Measurements from ENCODE around the gene ELOB. TPM values are rescaled to one million over a fixed set of nuclear protein-coding genes. Genes with fewer than 3 reads are reported as not detected.

Gene ELOB
- total RNA-seq, 1 experiment from 2014 or later: 175 TPM

DNA sequence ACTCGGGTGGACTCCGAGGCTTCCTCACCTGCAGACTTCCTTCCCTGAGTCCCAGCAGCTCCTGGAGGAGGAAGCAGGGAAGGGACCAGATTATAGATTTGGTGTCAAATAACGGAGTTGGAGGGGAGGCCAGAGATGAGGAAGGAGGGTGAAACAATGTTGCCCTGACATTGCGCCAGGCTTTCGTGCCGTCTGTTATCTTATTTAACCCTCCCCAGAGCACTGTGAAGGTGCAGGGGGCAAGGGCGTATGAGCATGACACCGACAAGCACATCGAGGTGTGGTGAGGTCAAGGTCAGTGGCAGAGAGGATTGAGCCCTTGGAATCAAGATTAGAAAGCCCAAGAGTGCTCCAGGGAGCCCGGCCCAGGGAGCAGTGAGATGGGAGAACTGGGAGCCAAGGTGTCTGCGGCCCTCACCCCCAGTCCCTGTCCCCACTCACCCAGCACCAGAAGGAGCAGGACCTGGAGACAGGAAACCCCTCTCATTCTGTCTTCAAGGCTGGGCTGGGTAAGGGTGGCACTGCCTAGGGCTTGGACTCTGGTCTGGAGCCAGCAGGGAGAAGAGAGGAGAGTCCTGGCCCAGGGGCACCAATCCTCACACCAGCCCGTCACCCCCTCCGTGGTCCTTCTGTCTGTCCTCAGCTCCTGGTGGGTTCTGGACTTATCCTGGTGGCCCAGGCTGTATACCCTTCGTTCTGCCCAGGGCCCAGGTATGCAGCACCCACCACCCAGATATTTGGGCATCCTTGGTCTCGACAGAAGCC is 9.2 kb upstream of the ELOB start:
- Histone ChIP-seq H3K36me3 (ENCODE audit: control insufficient read depth, insufficient read depth, low read length) (no peaks in the 10 kb centered on the region), H3K4me3 (ENCODE audit: low read depth, low read length) (no peak overlapping the region), H3K27me3 (replicated peaks; ENCODE audit: control insufficient read depth, insufficient read depth, low read length) (no peaks in the 10 kb centered on the region), H3K4me1 (no peaks in the 10 kb centered on the region), H3K9me3 (no peaks in the 10 kb centered on the region)
- ChIA-PET POLR2A (no interaction called here), CTCF (no interaction called here)
- intact Hi-C loops (cut with micrococcal nuclease; ENCODE audit: unreplicated experiment): no loop called here
- H3K4me3 Mint-ChIP-seq (ENCODE audit: unreplicated experiment): no peak overlapping the region
- BruUV-seq (replicated peaks): no TSS peak
- no peaks in the 10 kb centered on the region for H3K36me3 Mint-ChIP-seq (ENCODE audit: insufficient read depth, unreplicated experiment)
- TF ChIP-seq, protein P1, sequence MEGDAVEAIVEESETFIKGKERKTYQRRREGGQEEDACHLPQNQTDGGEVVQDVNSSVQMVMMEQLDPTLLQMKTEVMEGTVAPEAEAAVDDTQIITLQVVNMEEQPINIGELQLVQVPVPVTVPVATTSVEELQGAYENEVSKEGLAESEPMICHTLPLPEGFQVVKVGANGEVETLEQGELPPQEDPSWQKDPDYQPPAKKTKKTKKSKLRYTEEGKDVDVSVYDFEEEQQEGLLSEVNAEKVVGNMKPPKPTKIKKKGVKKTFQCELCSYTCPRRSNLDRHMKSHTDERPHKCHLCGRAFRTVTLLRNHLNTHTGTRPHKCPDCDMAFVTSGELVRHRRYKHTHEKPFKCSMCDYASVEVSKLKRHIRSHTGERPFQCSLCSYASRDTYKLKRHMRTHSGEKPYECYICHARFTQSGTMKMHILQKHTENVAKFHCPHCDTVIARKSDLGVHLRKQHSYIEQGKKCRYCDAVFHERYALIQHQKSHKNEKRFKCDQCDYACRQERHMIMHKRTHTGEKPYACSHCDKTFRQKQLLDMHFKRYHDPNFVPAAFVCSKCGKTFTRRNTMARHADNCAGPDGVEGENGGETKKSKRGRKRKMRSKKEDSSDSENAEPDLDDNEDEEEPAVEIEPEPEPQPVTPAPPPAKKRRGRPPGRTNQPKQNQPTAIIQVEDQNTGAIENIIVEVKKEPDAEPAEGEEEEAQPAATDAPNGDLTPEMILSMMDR (IDR thresholded peaks at IDR 0.05; ENCODE audit: insufficient read depth in 1 of 2, low read depth in 1 of 2, low read length in 1 of 2, severe bottlenecking in 1 of 2, unreplicated experiment in 1 of 2): no peak
- DNase-seq: no peak
- H3K27me3 Mint-ChIP-seq (ENCODE audit: insufficient read depth, unreplicated experiment): no peaks in the 10 kb centered on the region
- H3K9me3 Mint-ChIP-seq (ENCODE audit: unreplicated experiment): no peaks in the 10 kb centered on the region
- no peak overlapping the region for H3K27ac Mint-ChIP-seq (ENCODE audit: unreplicated experiment)
- peaks cover 6% of the 10 kb centered on the region for H3K4me1 Mint-ChIP-seq (ENCODE audit: low read depth, unreplicated experiment)

DNA sequence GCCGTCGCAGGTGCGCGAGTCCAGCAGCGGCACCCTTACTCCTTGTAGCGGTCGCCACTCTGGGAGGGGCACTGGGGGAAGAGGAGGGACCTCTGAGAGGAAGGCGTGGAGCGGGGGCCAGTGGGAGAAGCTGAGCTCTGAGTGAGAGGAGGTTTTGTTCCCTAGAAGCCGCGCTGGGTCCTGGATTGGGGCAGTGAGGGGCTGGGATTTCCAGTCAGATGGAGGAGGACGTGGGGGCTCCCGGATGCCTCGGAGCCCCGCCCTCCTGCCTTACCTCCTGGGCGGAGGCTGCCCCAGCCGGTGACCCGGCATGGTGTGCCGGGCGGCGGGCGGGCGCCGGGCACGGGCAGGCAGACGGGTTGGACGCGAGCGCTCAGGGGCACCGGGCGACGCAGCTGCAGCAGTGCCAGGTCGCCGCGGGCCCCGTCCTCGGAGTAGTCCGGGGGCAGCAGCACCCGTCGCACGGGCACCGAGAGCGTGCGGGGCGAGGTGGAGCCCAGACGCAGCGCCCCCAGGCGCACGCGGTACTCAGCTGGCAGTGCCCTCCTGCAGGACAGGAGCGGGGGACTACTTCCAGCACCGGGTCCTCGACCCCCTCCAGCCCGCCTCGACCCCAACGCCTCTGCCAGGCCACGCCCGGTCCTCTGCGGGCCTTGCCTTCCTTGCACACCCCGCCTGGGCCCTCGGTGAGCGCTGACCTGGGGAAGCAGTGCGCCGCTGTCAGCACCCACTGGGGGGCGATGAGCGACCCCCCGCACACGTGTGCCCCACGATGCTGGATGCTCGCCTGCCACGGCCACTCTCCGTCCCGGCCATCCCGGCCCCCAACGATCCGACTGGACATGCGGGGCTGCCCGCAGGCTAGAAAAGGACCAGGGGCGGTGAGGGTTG is 8.3 kb upstream of the ELOB start:
- ChIA-PET CTCF (interaction anchor here (0.7 to 1.0 kb wide), 2 partner anchors 44 kb away, joined by 3 to 5 read pairs; partner anchors contain the start of gene ZG16B), POLR2A (no interaction called here)
- H3K4me1 ChIP-seq: no peaks in the 10 kb centered on the region
- H3K4me3 ChIP-seq (ENCODE audit: low read depth, low read length): no peak overlapping the region
- no peaks in the 10 kb centered on the region for H3K9me3 ChIP-seq
- H3K9me3 Mint-ChIP-seq (ENCODE audit: unreplicated experiment): no peaks in the 10 kb centered on the region
- BruUV-seq (replicated peaks): no TSS peak
- H3K27me3 ChIP-seq (replicated peaks; ENCODE audit: control insufficient read depth, insufficient read depth, low read length): no peaks in the 10 kb centered on the region
- H3K27me3 Mint-ChIP-seq (ENCODE audit: insufficient read depth, unreplicated experiment): no peaks in the 10 kb centered on the region
- H3K4me3 Mint-ChIP-seq (ENCODE audit: unreplicated experiment): no peak overlapping the region
- H3K27ac Mint-ChIP-seq (ENCODE audit: unreplicated experiment): no peak overlapping the region
- DNase-seq: no peak
- H3K36me3 Mint-ChIP-seq (ENCODE audit: insufficient read depth, unreplicated experiment): no peaks in the 10 kb centered on the region
- peaks cover 6% of the 10 kb centered on the region for H3K4me1 Mint-ChIP-seq (ENCODE audit: low read depth, unreplicated experiment)
- intact Hi-C loops (cut with micrococcal nuclease; ENCODE audit: unreplicated experiment): no loop called here
- TF ChIP-seq, protein P1 (IDR thresholded peaks at IDR 0.05; ENCODE audit: insufficient read depth in 1 of 2, low read depth in 1 of 2, low read length in 1 of 2, severe bottlenecking in 1 of 2, unreplicated experiment in 1 of 2): peak in 1 of 2 experiments; percentile 23
- H3K36me3 ChIP-seq (ENCODE audit: control insufficient read depth, insufficient read depth, low read length): no peaks in the 10 kb centered on the region

- TF ChIP-seq, protein P1 (IDR thresholded peaks at IDR 0.05; ENCODE audit: insufficient read depth in 1 of 2, low read depth in 1 of 2, low read length in 1 of 2, severe bottlenecking in 1 of 2, unreplicated experiment in 1 of 2): no peak
- Mint-ChIP-seq H3K27me3 (ENCODE audit: insufficient read depth, unreplicated experiment) (no peaks in the 10 kb centered on the region), H3K9me3 (ENCODE audit: unreplicated experiment) (no peaks in the 10 kb centered on the region), H3K4me1 (ENCODE audit: low read depth, unreplicated experiment) (peaks cover 6% of the 10 kb centered on the region), H3K27ac (ENCODE audit: unreplicated experiment) (no peak overlapping the region), H3K36me3 (ENCODE audit: insufficient read depth, unreplicated experiment) (no peaks in the 10 kb centered on the region), H3K4me3 (ENCODE audit: unreplicated experiment) (no peak overlapping the region)
- POLR2A ChIA-PET: no interaction called here
- CTCF ChIA-PET: interaction anchor here (0.6 to 1.0 kb wide), 3 partner anchors 37 to 45 kb away, joined by 3 to 5 read pairs (median 4); partner anchors contain the start of gene ZG16B
- H3K36me3 ChIP-seq (ENCODE audit: control insufficient read depth, insufficient read depth, low read length): no peaks in the 10 kb centered on the region
- H3K4me3 ChIP-seq (ENCODE audit: low read depth, low read length): no peak overlapping the region
- DNase-seq: no peak
- no TSS peak for BruUV-seq (replicated peaks)
- no peaks in the 10 kb centered on the region for H3K27me3 ChIP-seq (replicated peaks; ENCODE audit: control insufficient read depth, insufficient read depth, low read length)
- intact Hi-C loops (cut with micrococcal nuclease; ENCODE audit: unreplicated experiment): no loop called here
- no peaks in the 10 kb centered on the region for H3K9me3 ChIP-seq
- H3K4me1 ChIP-seq: no peaks in the 10 kb centered on the region
Measured at GRCh38 chr16:2784358-2785100, 7.4 kb upstream of the ELOB start.
